Measurements from ENCODE around the gene PNMT.

PNMT gene

GRCh38 chr17:39715375-39716072, 47.3 kb downstream of the PNMT start:
- no peak for DNase-seq

- DNase-seq: no peak
Observed at GRCh38 chr17:39716073-39716818, 48.0 kb downstream of the PNMT start.

GRCh38 chr17:39716879-39717536, 48.8 kb downstream of the PNMT start:
- DNase-seq: no peak

GRCh38 chr17:39717660-39718059, 49.4 kb downstream of the PNMT start:
- no peak for DNase-seq

- no peak for DNase-seq
Observed at GRCh38 chr17:39719563-39720355, 51.5 kb downstream of the PNMT start.
